DMS 273 treated with DMSO at 0.1 percent for 48 hours (cell line): Measurements from ENCODE around the gene NDUFB10.
A peak's percentile ranks its signal among the peaks of the same experiment; 100 is the strongest.
"Not testable (repeated sequence)": the region's sequence is repeated elsewhere in the genome, so short reads cannot be mapped to it uniquely, and the experiment has no call there.

Source experiments
- DNase-seq: peaks from one replicate; lab custom pipeline; 2025; lab: John Stamatoyannopoulos, UW

Gene NDUFB10

GRCh38 chr16:1924095-1924494 is 35.2 kb upstream of the NDUFB10 start:
- no peak for DNase-seq

- no peak for DNase-seq
These were observed 33.1 kb upstream of the NDUFB10 start for GRCh38 chr16:1926271-1926670.

- DNase-seq = peak; percentile 22
These were observed 30.2 kb upstream of the NDUFB10 start for GRCh38 chr16:1929105-1929504.

GRCh38 chr16:1929578-1930337 is 29.6 kb upstream of the NDUFB10 start:
- peak; percentile 24 for DNase-seq

GRCh38 chr16:1930338-1930720 is 29.0 kb upstream of the NDUFB10 start:
- DNase-seq = no peak

GRCh38 chr16:1932050-1933028 is 27.0 kb upstream of the NDUFB10 start:
- DNase-seq = peak; percentile 43

- no peak for DNase-seq
These were observed 26.2 kb upstream of the NDUFB10 start for GRCh38 chr16:1933097-1933661.

GRCh38 chr16:1936945-1937479 is 22.3 kb upstream of the NDUFB10 start:
- DNase-seq = no peak

GRCh38 chr16:1938316-1938715 is 21.0 kb upstream of the NDUFB10 start:
- DNase-seq = no peak

- DNase-seq = no peak
These were observed 20.4 kb upstream of the NDUFB10 start for GRCh38 chr16:1938910-1939309.

- DNase-seq = not testable (repeated sequence)
These were observed 19.5 kb upstream of the NDUFB10 start for GRCh38 chr16:1939833-1940232.

- no peak for DNase-seq
These were observed 18.8 kb upstream of the NDUFB10 start for GRCh38 chr16:1940273-1941161.

GRCh38 chr16:1941162-1942046 is 17.9 kb upstream of the NDUFB10 start:
- no peak for DNase-seq

- DNase-seq = no peak
These were observed 17.1 kb upstream of the NDUFB10 start for GRCh38 chr16:1942047-1942809.

GRCh38 chr16:1942810-1943726 is 16.3 kb upstream of the NDUFB10 start, which contains the start of gene MSRB1:
Gene MSRB1, minus strand, starts transcription at chr16:1943199. Its CDS starts 43 bp downstream, at chr16:1943156.
- DNase-seq = peak; percentile 94

- no peak for DNase-seq
These were observed 14.6 kb upstream of the NDUFB10 start for GRCh38 chr16:1944612-1945199.

- DNase-seq = no peak
These were observed 13.6 kb upstream of the NDUFB10 start for GRCh38 chr16:1945559-1946391.
